ENCODE results near the gene ADAM15. TPM values are rescaled to one million over a fixed set of nuclear protein-coding genes. Genes with fewer than 3 reads are reported as not detected.

Gene ADAM15
- total and polyA plus RNA-seq, 9 donors, result 17.0 to 149 (median 61.7) TPM

DNA sequence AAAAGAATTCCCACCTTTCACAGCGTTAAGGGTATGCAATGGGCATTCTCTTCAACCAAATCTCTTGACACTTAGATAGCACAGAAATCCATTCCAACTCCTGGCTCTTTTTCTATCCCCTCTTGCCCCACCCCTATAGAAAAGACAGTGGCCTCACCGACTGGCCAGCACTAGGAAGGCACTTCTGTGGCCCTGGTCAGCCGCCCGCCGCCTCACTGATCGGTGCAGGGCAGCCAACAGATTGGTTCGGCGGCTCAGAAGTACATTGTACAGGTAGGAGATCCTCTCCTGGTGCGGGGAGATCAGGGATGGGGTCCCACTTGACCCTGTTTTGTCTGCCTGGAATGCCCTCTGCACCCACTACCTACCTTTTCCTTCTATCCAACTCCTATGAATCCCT is 26.8 kb upstream of the ADAM15 start:
- H3K27ac ChIP-seq, result no peak overlapping the region

DNA sequence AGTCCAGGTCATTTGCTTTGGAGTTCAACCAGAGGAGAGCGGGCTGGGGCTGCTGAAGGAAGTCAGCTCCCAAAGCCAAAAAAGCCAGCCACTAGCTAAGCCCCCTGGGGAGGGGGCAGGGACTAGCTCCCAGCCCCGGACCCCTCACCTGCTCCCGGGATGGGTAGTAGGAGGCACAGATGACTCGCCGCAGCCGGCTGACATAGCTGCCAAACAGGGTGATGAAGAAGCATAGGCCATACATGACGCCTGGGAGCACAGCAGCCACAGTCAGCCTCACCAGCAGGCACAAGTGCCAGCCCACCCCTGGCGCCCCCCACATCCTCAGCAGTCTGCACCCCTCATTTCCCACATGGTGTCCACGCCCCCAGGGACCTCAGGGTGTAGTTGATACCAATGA is 25.0 kb upstream of the ADAM15 start:
- no peaks in the 10 kb centered on the region for H3K9me3 ChIP-seq
- no peak overlapping the region for H3K4me3 ChIP-seq
- DNase-seq, result no peak
- H3K27me3 ChIP-seq, result no peaks in the 10 kb centered on the region
- no peak overlapping the region for H3K27ac ChIP-seq
- H3K36me3 ChIP-seq, result no peaks in the 10 kb centered on the region
- intact Hi-C loops (cut with DNase I), result no loop called here
- H3K4me1 ChIP-seq (ENCODE audit: insufficient read depth), result no peaks in the 10 kb centered on the region
- TF ChIP-seq EP300 (IDR thresholded peaks at IDR 0.05), result no peak
- WGBS, 3 donors, result 54 to 62% (median 55%) methylated on average over 9 of the region's 9 CpGs

More for the DNA sequence above, 26.8 kb upstream of the ADAM15 start:
- H3K36me3 ChIP-seq, result no peaks in the 10 kb centered on the region
- WGBS, 3 donors, result 86 to 92% (median 87%) methylated on average over 9 of the region's 9 CpGs
- H3K27me3 ChIP-seq, result no peaks in the 10 kb centered on the region
- no peak overlapping the region for H3K4me3 ChIP-seq
- H3K4me1 ChIP-seq (ENCODE audit: insufficient read depth), result no peaks in the 10 kb centered on the region
- intact Hi-C loops (cut with DNase I), result no loop called here
- H3K9me3 ChIP-seq, result no peaks in the 10 kb centered on the region
- no peak for DNase-seq
- TF ChIP-seq EP300 (IDR thresholded peaks at IDR 0.05) (no peak), POLR2A (IDR thresholded peaks at IDR 0.05) (no peak)
- TF ChIP-seq, protein P1, sequence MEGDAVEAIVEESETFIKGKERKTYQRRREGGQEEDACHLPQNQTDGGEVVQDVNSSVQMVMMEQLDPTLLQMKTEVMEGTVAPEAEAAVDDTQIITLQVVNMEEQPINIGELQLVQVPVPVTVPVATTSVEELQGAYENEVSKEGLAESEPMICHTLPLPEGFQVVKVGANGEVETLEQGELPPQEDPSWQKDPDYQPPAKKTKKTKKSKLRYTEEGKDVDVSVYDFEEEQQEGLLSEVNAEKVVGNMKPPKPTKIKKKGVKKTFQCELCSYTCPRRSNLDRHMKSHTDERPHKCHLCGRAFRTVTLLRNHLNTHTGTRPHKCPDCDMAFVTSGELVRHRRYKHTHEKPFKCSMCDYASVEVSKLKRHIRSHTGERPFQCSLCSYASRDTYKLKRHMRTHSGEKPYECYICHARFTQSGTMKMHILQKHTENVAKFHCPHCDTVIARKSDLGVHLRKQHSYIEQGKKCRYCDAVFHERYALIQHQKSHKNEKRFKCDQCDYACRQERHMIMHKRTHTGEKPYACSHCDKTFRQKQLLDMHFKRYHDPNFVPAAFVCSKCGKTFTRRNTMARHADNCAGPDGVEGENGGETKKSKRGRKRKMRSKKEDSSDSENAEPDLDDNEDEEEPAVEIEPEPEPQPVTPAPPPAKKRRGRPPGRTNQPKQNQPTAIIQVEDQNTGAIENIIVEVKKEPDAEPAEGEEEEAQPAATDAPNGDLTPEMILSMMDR (IDR thresholded peaks at IDR 0.05), result no peak

DNA sequence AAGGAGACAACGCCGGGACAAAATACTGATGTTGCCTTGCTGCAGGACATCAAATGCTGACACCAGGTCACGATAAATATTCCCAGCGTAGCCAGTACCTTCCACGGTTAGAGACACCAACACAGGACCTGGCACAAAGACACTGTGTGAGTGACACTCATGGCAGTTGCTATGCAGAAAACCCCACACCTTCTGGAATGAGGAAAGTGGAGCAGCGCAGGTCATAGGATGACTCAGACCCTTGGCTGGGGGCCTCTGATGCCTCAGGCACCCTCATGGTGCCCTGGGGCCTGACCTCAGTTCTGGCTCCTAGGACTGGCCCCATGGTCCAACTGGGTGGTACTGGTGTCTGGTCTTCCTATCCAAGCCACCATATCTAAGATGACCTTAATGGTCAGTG is 24.5 kb upstream of the ADAM15 start:
- 82 to 92% (median 89%) methylated on average over 6 of the region's 6 CpGs for WGBS, 3 donors
- intact Hi-C loops (cut with DNase I), result no loop called here

DNA sequence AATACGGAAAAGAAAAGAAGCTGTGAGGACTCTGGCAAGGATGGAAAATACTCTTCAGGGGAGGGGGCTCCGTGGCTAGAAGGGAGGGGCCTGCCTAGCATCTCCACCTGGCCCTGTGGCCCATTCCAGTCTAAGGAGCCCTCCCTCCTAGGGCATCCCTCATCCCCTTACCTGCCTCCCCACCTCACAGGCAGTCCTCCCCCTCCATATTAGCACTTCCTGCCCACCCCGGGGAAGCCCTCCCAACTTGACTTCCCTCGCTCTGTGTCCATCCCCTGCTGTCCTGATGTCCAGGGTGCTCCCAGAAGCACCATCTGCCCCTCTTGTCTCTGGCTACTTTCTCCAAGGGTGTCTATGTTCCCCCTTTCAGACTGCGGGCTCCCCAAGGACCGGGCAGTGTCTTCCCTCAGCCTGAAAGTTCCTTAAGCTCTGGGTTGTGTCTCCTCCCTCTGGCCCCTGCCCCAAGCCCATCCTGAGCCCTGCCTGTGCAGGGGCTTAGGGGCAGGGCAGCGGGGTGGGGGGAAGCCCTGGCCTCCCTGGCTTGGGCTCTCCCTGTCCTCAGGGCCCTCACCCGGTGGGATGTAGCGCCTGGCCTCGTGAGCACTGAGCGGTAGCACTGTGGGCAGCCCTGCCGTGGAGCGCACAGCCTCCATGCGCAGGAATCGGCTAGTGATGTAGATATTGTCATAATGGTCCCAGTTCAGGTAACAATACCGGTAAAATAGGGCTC is 21.4 kb upstream of the ADAM15 start:
- TF ChIP-seq POLR2A (IDR thresholded peaks at IDR 0.05), result no peak
- TF ChIP-seq EP300 (IDR thresholded peaks at IDR 0.05), result no peak
- TF ChIP-seq, protein P1 (IDR thresholded peaks at IDR 0.05), result no peak
- intact Hi-C loops (cut with DNase I), result no loop called here
- DNase-seq, result no peak
- 71 to 82% (median 74%) methylated on average over 16 of the region's 16 CpGs for WGBS, 3 donors
- Histone ChIP-seq H3K9me3 (no peaks in the 10 kb centered on the region), H3K27ac (no peak overlapping the region), H3K4me3 (no peak overlapping the region), H3K36me3 (no peaks in the 10 kb centered on the region), H3K4me1 (ENCODE audit: insufficient read depth) (no peaks in the 10 kb centered on the region), H3K27me3 (no peaks in the 10 kb centered on the region)

More for the DNA sequence above, 24.5 kb upstream of the ADAM15 start:
- no peak overlapping the region for H3K27ac ChIP-seq
- no peak overlapping the region for H3K4me3 ChIP-seq
- no peak for DNase-seq
- no peaks in the 10 kb centered on the region for H3K4me1 ChIP-seq (ENCODE audit: insufficient read depth)
- TF ChIP-seq, protein P1 (IDR thresholded peaks at IDR 0.05), result no peak
- no peaks in the 10 kb centered on the region for H3K36me3 ChIP-seq
- H3K9me3 ChIP-seq, result no peaks in the 10 kb centered on the region
- no peaks in the 10 kb centered on the region for H3K27me3 ChIP-seq

DNA sequence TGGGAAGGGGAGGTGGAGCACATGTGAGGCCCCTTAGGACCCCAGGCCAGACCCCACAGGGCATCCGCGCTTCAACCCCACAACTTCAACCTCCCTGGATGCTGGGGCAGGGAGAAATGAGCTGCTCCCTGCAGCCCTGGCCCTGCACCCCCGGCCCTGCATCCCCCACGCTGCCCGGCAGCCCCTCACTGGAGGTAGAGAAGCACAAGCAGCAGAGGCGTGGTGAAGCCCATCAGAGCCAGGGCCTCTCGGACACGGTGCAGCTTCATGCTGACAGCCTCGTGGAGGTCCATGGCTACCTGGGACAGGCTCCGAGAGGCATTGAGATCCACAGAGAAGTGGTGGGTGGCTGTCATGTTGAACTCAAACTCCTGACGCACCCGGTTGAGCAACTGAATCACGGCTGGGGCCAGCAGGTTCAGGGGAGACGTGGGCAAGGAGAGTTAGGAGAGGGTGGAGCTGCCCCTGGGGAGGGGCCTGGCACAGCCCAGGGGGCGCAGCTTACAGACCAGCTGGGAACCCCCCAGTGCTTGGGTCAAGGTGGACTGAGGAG is 20.8 kb upstream of the ADAM15 start:
- WGBS, 3 donors, result 82 to 86% (median 86%) methylated on average over 15 of the region's 15 CpGs
- Histone ChIP-seq H3K4me1 (ENCODE audit: insufficient read depth) (no peaks in the 10 kb centered on the region), H3K36me3 (no peaks in the 10 kb centered on the region), H3K9me3 (no peaks in the 10 kb centered on the region), H3K27me3 (no peaks in the 10 kb centered on the region), H3K27ac (no peak overlapping the region), H3K4me3 (no peak overlapping the region)
- intact Hi-C loops (cut with DNase I), result no loop called here
- no peak for DNase-seq
- TF ChIP-seq, protein P1 (IDR thresholded peaks at IDR 0.05), result no peak
